HG02759 (cell line): ENCODE data around the gene PRRX2.
"Not testable (repeated sequence)": the region's sequence is repeated elsewhere in the genome, so short reads cannot be mapped to it uniquely, and the experiment has no call there.

Experiments used
- ATAC-seq: cut with Tn5 transposase; IDR thresholded peaks from one replicate; pipeline ENCODE4 v1.9.1; 2021; ENCODE audit warnings: mild to moderate bottlenecking, moderate library complexity; ENCODE audit not compliant: unreplicated experiment

The PRRX2 gene

DNA sequence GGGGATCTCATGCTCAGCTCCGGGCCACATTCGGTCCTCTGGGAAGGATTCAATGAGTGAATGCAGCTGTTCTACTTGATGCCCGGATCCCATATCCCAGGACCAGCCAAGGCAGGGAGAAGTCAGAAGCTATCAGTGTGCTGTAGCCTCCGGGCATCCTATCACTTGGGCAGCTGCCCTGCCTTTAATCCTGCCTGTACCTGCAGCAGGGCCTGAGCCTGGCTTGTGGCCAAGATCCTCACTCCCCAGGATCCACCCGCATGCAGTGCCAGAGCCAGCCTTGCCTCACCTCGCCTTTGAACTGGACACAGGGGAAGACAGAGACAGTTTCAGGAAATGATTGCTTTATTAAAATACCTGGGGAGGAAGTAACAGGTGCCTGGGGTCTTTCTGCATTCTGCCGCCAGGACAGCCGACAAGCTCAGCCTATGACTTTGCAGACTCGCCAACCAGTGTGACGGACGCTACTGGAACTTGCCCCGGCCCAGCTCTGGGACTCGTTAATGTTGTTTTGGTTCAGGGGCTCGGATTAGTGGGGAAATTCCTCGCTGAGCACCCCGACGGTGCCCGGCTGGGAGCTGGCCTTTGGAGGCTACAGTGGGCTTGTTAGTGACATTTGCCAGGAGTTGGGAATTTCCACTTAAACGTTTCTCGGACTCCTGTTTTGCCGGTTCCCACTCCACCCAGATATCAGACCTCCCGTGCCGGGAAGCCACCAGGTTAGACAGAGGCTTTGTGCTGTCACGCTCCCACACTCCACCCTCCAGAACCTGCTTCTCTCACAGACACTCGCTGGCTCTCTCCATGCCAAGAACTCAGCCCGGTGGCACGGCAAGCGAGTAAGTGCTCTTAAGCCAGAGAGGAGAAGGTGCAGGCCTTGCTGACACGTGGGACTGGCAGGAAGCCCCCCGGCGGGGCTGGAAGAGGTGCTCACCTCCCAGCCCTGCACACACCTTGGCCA lies 86.7 kb downstream of the PRRX2 start:
- no peak for ATAC-seq

DNA sequence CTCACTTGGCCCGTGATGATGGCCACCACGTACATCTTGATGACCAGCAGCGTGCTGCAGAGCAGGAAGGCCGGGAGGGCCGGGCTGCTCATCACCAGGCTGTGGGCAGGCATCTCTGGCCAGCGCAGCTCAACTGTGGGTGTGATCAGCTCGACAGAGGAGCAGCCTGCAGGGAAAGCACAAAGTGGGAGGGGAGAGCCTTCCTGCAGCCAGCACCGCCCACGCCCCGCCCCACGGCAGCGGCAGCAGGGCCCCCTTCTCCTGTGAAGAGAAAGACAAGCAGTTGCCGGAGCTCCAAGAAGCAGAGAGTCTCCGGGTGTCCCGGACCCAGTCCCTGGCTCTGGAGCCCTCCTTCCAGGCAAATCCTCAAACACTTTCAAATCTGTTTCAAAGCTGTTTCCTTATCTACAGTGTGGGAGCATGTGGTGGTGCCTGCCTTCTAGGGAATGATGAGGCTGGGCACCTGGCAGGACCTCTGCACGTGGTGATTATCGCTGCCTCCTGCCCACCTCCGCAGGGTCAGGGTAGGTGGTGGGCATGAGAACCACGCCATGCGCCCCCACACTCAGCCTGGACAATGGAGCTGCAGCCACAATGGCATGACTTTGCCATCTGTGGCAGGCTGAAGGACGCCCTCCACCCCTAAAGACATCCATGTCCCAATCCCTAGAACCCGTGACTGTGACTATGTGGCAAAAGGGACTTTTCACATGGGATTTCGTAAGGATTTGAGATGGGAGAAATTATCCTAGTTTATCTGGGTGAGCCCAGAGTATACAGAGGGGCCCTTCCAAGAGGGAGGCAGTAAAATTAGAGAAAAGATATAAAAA lies 87.7 kb downstream of the PRRX2 start, which contains the start of gene PTGES:
Gene PTGES, minus strand, starts transcription at position 143 of the 830 bp plus-strand sequence. Its CDS starts 30 bp downstream, at position 113.
- ATAC-seq, result no peak

DNA sequence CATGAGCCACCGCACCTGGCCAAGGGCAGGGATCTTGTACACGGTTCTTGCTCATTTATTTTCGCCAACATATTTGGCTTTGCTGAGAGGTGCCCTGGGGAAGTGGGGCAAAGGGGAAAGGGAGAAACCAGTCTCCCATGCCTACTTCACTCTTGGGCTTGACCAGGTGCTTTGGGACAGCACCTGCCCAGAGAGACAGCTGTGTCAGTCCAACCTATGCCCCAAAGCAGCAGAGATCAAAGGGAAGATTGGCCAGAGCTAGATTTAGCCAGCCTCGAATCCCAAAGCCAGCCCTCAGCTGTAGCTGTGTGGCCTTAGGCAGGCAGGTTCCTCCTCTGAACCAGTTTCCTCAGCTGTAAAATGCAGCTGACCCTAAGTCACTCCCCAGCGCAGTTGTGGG lies 89.7 kb downstream of the PRRX2 start:
- no peak for ATAC-seq

DNA sequence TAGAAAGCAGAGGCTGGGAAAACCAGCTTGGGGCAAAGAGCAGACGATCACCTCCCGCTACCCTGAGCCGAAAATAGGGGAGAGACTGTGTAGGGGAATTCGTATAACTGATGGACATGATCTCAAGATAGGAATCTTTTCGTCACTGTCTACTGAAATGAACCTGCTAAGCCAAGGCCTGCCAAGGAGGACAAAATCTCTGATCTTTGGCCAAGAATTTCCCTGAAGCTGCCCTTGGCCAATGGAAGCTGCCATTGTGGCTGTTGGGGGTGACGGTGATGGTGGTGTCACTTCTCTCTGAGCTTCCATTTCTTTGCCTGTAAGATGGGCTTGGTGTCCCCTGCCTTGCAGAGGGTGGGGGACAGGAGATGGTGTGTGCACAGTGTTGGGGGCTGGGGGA lies 90.7 kb downstream of the PRRX2 start:
- ATAC-seq, result no peak

DNA sequence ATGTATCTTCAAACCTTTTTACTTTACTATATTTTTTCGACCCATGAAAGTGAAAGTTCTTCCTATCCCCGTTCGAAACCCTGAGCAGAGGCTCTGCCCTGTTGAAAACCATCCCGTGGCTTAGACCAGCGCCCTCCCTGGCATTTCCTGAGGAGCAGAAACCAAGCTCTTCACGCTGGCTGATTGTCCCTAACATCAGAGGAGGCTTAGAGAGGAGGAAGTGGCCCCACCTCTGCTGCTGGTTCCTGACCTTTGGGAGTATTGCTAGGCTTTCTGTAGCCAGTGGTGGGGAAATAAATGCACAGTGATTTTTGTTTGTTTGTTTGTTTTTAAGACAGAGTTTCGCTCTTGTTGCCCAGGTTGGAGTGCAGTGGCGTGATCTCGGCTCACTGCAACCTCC lies 91.6 kb downstream of the PRRX2 start:
- ATAC-seq, result no peak

DNA sequence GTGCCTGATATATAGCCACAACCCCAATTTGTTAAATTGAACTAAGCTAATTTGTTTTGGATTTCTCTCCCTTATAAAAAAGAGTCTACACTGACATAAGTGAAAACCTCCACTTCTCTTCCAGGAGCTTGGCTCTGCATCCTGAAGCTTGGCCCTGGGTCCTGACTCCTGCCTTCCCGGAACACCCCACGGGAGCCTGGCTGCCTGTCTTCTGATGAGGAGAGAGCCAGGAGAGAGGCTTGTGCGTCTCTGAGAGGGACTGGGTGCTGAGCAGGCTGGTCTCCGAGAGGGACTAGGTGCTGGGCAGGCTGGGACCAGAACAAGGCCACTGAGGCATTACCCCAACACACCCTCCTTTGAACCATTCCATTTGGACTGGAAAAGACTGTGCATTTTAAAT lies 93.9 kb downstream of the PRRX2 start:
- no peak for ATAC-seq

DNA sequence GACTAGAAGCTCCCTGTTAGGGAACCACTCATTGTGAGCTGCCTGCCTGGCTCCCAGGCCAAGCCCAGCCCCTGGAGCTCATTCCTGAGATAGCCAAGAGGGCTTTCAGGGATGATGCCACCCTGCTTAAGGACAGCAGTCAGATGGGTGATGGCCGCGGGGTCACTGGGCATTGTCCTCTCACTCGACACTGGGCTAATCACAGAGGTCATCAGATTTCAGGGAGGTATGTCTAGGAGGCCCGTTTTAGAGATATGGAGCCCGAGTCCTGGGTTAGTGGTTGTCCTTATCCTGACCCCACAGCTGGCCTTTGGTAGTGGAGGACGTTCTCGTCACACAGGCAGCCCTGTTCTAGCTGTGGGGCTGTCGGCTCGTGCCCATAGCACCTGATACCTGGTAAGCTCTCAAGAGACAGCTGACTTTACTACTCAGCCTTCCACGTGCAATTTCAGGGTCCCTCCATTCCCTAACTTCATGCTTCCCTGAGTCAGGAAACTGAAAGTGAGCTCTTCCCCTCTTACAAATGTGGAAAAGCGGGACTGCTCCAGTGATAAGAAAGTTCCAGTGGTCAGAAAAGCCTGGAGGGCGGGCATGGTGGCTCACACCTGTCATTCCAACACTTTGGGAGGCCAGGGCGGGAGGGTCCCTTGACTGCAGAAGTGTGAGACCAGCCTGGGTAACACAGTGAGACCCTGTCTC lies 94.5 kb downstream of the PRRX2 start:
- ATAC-seq, result no peak

DNA sequence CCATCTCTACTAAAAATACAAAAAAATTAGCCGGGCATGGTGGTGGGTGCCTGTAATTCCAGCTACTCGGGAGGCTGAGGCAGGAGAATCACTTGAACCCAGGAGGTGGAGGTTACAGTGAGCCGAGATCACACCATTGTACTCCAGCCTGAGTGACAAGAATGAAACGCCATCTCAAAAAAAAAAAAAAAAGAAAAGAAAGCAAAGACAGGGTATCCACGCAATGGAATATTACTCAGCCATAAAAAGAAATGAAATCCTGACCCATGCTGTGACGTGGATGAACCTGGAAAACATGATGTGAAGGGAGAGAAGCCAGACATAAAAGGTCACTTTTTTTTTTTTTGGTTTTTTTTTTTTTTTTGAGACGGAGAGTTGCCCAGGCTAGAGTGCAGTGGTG lies 95.3 kb downstream of the PRRX2 start:
- ATAC-seq, result not testable (repeated sequence)

DNA sequence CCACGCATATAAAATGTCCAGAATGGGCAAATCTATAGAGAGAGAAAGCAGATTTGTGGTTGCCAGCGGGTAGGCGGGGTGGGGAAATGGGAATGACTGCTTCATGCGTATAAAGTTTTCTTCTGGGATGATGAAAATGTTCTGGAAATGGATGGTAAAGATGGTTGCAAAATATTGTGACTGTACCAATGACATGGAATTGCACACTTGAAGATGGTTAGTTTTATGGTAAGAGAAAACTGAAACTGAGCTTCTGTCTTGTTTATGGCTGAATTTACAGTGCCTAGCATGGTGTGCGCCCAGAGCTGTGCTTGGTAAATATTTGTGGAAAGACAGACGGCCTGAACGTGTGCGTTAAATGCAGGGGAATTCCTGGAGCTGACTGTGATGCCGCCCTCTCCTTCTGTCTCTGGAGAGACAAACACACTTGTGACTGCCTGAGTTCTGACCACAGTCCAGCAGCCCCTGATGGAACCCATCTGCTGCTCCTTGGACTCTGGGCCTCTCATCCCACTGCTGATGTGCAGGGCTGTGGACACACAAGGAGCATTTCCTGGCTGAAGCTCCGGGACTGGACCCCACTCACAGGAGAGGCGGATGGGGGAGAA lies 96.0 kb downstream of the PRRX2 start:
- no peak for ATAC-seq

DNA sequence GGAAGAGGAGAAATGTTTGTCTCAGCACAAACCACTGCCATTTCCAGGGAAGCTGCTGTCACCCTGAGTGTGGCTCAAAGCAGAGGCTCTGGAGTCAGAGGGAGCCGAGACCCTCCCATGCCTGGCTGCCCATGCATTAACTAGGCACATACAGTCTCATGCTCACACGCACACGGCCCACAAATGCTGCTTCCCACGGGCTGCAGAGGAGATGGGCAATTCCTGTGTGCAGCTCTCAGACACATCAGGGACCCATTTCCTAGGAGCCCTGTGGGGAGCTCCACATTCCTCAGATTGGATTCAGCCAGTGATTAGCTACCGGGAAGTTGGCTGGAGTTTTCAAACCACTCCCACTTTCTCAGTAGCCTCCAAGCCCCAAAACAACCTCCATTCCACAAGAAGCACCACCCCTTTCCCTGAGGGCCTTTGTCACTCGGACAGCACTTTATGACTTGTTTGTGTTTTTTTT lies 96.5 kb downstream of the PRRX2 start:
- ATAC-seq, result no peak

DNA sequence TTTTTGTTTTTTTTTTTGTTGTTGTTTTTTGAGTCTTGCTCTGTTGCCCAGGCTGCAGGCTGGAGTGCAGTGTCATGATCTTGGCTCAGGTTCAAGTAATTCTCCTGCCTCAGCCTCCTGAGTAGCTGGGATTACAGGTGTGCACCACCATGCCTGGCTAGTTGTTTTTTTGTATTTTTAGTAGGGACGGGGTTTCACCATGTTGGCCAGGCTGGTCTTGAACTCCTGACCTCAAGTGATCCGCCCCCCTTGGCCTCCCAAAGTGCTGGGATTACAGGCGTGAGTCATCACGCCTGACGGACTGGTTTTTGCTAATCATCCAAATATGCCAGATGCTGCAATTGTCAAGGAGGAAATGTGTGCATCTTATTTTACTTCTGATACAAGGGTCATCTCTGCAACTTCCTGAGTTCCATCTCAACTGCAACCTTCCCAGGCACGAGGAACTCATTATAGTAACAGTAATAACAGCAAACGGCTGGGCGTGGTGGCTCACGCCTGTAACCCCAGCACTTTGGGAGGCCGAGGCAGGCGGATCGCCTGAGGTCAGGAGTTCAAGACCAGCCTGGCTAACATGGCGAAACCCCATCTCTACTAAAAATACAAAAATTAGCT lies 97.0 kb downstream of the PRRX2 start:
- not testable (repeated sequence) for ATAC-seq

DNA sequence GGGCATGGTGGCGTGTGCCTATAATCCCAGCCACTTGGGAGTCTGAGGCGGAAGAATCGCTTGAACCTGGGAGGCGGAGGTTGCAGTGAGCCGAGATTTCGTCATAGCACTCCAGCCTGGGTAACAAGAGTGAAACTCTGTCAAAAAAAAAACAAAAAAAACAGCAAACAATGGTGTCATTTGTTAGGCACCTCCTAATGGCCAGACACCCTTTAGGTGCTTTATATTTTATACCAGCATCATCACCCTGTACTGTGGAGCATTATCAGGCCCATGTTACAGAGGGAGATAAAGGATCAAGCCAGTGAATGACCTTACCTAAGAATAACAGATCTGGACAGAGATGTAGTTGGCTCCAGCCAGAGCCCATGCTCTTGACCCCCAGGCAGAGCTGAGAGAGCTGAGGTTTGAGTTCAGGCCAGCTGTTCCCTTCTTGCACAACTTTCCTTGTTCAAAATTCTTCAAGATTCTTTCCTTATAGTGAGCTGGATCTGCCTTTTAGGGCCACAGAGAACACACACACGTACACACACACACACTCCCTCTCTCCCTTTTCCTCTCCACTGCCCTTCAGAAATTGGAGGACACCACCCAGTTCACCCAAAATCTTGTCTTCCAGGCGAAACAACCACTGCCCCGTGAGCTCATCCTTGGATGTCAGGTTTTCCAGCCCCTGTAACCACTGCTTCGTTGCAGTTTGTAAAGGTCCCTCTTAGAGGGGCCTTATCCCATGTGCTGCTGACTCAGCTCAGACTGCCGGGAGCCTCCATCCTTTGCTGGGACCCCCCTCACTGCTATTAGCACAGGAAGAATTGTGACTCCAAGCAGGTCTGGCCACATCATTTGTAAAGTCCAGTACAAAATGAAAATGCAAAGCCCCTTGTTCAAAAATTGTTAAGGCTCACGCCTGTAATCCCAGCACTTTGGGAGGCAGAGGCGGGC lies 97.8 kb downstream of the PRRX2 start:
- ATAC-seq, result no peak

DNA sequence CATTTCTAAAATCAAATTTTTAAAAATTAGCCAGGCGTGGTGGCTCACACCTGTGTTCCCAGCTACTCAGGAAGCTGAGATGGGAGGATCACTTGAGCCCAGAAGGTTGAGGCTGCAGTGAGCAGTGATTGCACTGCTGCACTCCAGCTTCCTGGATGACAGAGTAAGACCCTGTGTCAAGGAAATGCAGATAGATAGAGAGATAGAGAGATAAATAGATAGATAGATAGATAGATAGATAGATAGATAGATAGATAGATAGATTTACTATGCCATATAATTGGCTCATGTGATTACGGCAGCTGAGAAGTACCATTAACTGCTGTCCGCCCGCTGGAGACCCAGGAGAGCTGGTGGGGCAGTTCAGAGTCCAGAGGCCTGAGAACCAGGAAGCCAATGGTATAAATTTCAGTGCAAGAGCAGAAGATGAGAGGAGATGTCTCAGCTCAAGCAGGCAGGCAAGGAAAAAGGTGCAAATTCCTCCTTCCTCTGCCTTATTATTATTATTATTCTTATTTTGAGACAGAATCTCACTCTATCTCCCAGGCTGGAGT lies 100.4 kb downstream of the PRRX2 start:
- ATAC-seq, result no peak

DNA sequence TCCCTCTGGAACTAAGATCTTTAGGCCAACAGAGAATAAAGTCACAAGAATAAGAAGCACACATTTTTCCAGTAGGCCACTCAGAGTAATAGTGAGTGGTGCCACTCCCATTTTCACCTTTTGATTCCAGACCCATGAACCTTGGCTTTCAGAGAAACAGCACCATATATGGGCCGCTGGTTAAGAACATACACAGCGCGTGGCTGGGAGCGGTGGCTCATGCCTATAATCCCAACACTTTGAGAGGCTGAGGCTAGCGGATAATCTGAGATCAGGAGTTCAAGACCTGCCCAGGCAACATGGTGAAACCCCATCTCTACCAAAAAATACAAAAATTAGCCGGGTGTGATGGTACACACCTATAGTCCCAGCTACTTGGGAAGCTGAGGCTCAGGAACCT lies 103.0 kb downstream of the PRRX2 start:
- ATAC-seq, result no peak

DNA sequence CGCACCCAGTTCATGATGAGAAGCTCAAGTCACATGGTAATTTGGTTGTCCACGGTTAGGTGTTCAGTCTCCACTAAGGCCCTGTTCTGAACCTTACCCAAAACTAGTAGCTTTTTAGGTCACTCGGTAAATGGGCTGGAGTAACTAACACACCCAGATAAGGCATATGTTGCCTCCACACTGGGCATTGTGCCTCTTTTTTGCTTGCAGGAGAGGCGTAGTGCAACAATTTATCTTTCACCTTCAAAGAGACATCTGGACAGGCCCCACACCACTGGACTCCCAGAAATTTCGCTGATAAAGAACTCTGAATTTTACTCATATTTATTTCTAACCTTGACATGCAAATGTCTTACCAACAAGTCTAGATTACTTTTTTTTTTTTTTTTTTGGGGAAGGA lies 104.2 kb downstream of the PRRX2 start:
- ATAC-seq, result no peak

DNA sequence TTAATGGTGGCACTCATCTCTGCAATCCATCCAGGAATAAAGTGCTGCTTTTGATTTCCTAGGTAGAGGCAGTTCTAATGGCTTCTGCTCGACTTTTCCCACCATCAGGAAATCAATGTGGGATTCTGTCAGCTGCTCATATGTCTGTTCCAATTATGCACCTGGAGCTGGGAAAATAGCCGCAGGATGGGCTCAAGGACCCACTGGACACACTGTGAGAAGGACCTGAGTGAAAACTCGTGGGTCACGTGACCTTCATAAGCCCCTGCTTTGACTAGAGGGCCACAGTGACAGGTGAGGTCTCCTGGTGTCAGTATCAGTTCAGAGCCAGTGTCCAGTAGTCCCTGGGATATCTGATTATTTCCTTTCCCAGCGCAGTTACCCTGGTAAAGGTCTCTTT lies 105.3 kb downstream of the PRRX2 start:
- ATAC-seq, result no peak
